Activated CD8-positive, alpha-beta T cell treated with anti-CD3 and anti-CD28 coated beads, Interleukin-2, amount 10 ng/mL, durations not matched to agents 7 days and 5 days (primary cell): Measurements from ENCODE around the gene EFNA2. TPM values are rescaled to one million over a fixed set of nuclear protein-coding genes. Genes with fewer than 3 reads are reported as not detected.
"Not testable (repeated sequence)": the region's sequence is repeated elsewhere in the genome, so short reads cannot be mapped to it uniquely, and the experiment has no call there.

Source experiments
- ATAC-seq: fragments of 150-1000 bp; cut with Tn5 transposase; one replicate; pipeline ENCODE4 v1.10.0; 2021; ENCODE audit warnings: moderate library complexity
- CTCF ChIA-PET: fragments of 350-600 bp; sonication (Branson Sonifier 250); formaldehyde crosslinking; loops from one replicate; lab custom pipeline; 2021; ENCODE audit warnings: antibody characterized with exemption; lab: Charles Lee
- POLR2A ChIA-PET: fragments of 350-600 bp; sonication (Branson Sonifier 250); formaldehyde crosslinking; loops from one replicate; lab custom pipeline; 2021; ENCODE audit warnings: antibody characterized with exemption; lab: Charles Lee
- DNase-seq: peaks from one replicate; pipeline ENCODE4 v3.0.0-alpha.2; 2020
- H3K27ac Mint-ChIP-seq: one replicate; pipeline ENCODE4 v1.8.0; 2021; ENCODE audit warnings: mild to moderate bottlenecking, mixed read lengths
- H3K27me3 Mint-ChIP-seq: one replicate; pipeline ENCODE4 v1.8.0; 2021; ENCODE audit warnings: low read depth, mixed read lengths
- H3K36me3 Mint-ChIP-seq: one replicate; pipeline ENCODE4 v1.8.0; 2021; ENCODE audit warnings: low read depth, mixed read lengths
- H3K4me1 Mint-ChIP-seq: one replicate; pipeline ENCODE4 v1.8.0; 2021; ENCODE audit warnings: low read depth, mixed read lengths
- H3K4me3 Mint-ChIP-seq: one replicate; pipeline ENCODE4 v1.8.0; 2021; ENCODE audit warnings: mild to moderate bottlenecking, mixed read lengths
- H3K9me3 Mint-ChIP-seq: one replicate; pipeline ENCODE4 v1.8.0; 2022; ENCODE audit warnings: mixed read lengths; ENCODE audit not compliant: insufficient read depth
- total RNA-seq, 2 experiments: library from RNA; stranded (reverse); gene quantifications; one replicate each; pipeline ENCODE4 v1.2.3, GENCODE V29; 2021

EFNA2 gene
- total RNA-seq, 2 experiments from 2014 or later, result not detected

DNA sequence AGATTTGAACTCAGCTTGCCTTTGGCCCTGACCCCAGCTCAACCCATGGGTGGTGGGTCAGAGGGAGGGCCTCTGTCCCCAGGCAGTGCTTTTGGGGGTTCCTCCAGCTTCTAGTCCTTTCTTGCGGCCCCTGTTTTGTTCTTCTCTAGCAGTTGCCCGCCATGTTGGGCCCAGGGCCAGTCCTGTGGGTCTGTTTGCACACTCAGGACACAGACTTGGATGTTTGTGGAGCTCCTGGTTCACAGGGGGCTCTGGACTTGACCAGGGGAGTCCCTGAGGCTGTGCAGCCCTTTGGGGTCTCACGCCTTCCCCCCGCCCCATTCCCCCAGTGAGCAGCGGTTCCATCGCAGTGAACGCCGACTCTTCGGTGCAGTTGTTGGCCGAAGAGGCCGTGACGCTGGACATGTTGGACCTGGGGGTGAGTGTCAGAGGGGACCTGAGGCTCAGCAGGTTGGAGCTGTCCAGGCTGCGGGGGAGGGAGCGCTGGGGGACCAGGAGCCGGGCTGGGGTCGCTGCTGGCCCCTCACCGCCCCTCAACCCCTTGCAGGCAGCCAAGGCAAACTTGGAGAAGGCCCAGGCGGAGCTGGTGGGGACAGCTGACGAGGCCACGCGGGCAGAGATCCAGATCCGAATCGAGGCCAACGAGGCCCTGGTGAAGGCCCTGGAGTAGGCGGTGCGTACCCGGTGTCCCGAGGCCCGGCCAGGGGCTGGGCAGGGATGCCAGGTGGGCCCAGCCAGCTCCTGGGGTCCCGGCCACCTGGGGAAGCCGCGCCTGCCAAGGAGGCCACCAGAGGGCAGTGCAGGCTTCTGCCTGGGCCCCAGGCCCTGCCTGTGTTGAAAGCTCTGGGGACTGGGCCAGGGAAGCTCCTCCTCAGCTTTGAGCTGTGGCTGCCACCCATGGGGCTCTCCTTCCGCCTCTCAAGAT, 41.6 kb upstream of the EFNA2 start:
- Mint-ChIP-seq H3K27me3 (peaks cover 3% of the 10 kb centered on the region), H3K27ac (peak overlapping the region; percentile 91), H3K9me3 (no peaks in the 10 kb centered on the region), H3K36me3 (peaks cover 2% of the 10 kb centered on the region), H3K4me3 (peak overlapping the region; percentile 88), H3K4me1 (peaks cover 32% of the 10 kb centered on the region)
- ChIA-PET CTCF (interaction anchor here (0.5 to 8.2 kb wide), 37 partner anchors 11 to 380 kb away, joined by 3 to 606 read pairs (median 5); partner anchors contain the start of genes ARHGAP45, CIRBP, CNN2 and FAM174C), POLR2A (interaction anchor here (0.9 to 7.7 kb wide), 7 partner anchors 9 to 31 kb away, joined by 4 to 218 read pairs (median 7); partner anchors contain the start of genes CIRBP and FAM174C)
- DNase-seq (peak; percentile 90), ATAC-seq (peak; percentile 43)

- peaks cover 5% of the 10 kb centered on the region for H3K36me3 Mint-ChIP-seq
- peak overlapping the region; percentile 65 for H3K4me3 Mint-ChIP-seq
- peak overlapping the region; percentile 91 for H3K27ac Mint-ChIP-seq
- DNase-seq (no peak), ATAC-seq (no peak)
- peaks cover 32% of the 10 kb centered on the region for H3K4me1 Mint-ChIP-seq
- ChIA-PET POLR2A (interaction anchor here (1.1 to 7.7 kb wide), 6 partner anchors 8 to 30 kb away, joined by 4 to 218 read pairs (median 8); partner anchors contain the start of genes CIRBP and FAM174C), CTCF (interaction anchor here (0.5 to 8.2 kb wide), 36 partner anchors 10 to 381 kb away, joined by 3 to 606 read pairs (median 5); partner anchors contain the start of genes ARHGAP45, CIRBP, CNN2 and FAM174C)
- no peaks in the 10 kb centered on the region for H3K9me3 Mint-ChIP-seq
- no peaks in the 10 kb centered on the region for H3K27me3 Mint-ChIP-seq
These were observed 40.8 kb upstream of the EFNA2 start for GRCh38 chr19:1244693-1245451.

GRCh38 chr19:1245494-1246264, 40.0 kb upstream of the EFNA2 start:
- no peak overlapping the region for H3K27ac Mint-ChIP-seq
- ChIA-PET POLR2A (interaction anchor here (2.2 to 7.7 kb wide), 2 partner anchors 16 to 22 kb away, joined by 7 to 218 read pairs; partner anchors contain the start of gene CIRBP), CTCF (interaction anchor here (2.9 to 8.2 kb wide), 3 partner anchors 22 to 32 kb away, joined by 34 to 606 read pairs (median 57); partner anchors contain the start of genes CIRBP and FAM174C)
- H3K36me3 Mint-ChIP-seq, result peaks cover 6% of the 10 kb centered on the region
- H3K27me3 Mint-ChIP-seq, result no peaks in the 10 kb centered on the region
- no peak for ATAC-seq
- DNase-seq, result no peak
- H3K4me1 Mint-ChIP-seq, result peaks cover 32% of the 10 kb centered on the region
- H3K4me3 Mint-ChIP-seq, result no peak overlapping the region
- H3K9me3 Mint-ChIP-seq, result no peaks in the 10 kb centered on the region

DNA sequence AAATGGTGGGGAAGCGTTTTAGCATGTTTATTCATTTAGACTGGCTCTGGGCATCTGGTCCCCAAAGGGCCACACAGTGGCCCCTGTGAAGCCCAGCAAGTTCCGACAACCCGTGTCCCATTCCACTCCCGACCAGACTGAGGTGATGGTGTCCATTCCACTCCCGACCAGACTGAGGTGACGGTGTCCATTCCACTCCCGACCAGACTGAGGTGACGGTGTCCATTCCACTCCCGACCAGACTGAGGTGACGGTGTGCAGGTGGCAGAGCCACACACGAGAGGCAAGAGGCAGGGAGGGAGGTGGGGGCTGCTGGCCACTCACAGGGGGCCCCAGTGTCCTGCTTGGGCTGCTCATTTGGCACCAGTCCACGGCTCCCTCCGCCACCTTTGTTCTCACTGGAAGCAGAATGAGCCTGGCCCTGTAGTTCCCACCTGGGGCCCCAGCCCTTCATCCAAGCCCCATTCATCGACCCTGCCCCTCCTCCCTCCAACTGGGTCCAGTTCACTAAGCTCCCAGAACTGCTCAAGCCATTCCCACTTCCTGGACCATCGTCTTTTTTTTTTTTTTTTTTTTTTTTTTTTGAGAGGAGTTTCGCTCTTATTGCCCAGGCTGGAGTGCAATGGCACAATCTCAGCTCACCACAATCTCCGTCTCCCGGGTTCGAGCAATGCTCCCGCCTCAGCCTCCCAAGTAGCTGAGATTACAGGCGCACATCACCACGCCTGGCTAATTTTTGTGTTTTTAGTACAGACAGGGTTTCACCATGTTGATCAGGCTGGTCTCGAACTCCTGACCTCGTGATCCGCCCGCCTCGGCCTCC, 39.2 kb upstream of the EFNA2 start:
- Mint-ChIP-seq H3K4me3 (peak overlapping the region; percentile 8), H3K4me1 (peaks cover 24% of the 10 kb centered on the region)
- ChIA-PET CTCF (interaction anchor here (8.2 kb wide), 1 partner anchor 21 kb away, joined by 606 read pairs; the partner anchor contains the start of gene CIRBP), POLR2A (interaction anchor here (7.7 kb wide), 1 partner anchor 21 kb away, joined by 218 read pairs; the partner anchor contains the start of gene CIRBP)
- ATAC-seq, DNase-seq, H3K9me3 Mint-ChIP-seq, H3K27me3 Mint-ChIP-seq, H3K27ac Mint-ChIP-seq, H3K36me3 Mint-ChIP-seq: not testable (repeated sequence)

DNA sequence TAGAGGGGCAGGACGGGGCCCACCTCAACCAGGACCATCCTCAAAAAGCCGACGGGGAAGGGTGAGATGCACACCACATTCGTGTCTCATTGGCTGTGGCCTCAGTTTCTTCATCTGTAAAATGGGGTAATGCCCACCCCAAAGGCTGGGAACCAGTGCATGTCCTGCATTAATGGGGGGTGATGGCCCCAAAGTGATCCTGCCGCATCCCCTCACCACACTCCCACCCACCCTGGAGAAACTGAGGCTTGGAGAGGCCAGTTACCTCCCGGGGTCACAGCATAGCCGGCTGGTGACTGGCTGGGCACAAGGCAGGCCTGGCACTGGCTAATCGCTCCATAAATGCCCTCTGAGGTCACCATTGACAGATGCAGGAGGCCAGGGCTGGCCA, 37.9 kb upstream of the EFNA2 start:
- ChIA-PET POLR2A (interaction anchor here (7.7 kb wide), 1 partner anchor 20 kb away, joined by 218 read pairs; the partner anchor contains the start of gene CIRBP), CTCF (interaction anchor here (8.2 kb wide), 1 partner anchor 20 kb away, joined by 606 read pairs; the partner anchor contains the start of gene CIRBP)

DNA sequence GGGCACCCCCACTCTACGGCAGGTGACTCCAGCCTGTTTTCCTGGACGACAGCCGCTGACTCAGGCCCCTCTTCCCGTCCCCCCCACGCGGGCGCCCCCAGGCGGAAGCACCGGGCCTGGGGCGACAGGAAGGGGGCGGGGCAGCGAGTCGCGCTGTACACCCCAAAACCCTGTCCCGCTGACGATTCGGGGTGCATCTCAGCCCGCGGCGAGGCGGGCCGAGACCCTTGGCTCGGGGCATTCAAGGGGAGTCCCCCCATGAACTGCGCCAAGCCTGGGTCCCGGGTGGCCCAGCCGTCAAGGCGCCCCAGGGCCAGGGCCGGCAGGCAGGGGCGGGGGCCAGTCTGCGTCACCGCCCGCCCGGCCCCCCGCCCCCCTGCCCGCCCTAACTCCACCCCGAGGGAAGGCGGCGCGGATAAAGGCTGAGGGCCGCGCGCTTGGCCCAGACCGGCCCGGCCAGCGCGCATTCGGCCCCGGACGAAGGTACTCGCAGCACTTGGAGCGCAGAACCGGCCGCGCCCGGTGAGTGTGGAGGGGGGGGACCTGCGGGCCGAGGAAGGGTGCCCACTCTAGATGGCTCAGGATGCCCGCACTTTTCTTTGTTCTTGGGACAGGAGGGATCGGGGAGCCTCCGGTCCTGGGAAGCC, 37.4 kb upstream of the EFNA2 start, which contains the start of gene MIDN:
Gene MIDN (plus strand): TSS at position 445 of the 647 bp plus-strand sequence. CDS start 1,714 bp downstream, outside the sequence.
- DNase-seq, result peak; percentile 78
- POLR2A ChIA-PET, result interaction anchor here (0.6 to 1.0 kb wide), 3 partner anchors 14 to 21 kb away, joined by 3 to 8 read pairs (median 5); partner anchors contain the start of gene CIRBP
- H3K36me3 Mint-ChIP-seq, result peaks cover 20% of the 10 kb centered on the region
- H3K27me3 Mint-ChIP-seq, result no peaks in the 10 kb centered on the region
- no peaks in the 10 kb centered on the region for H3K9me3 Mint-ChIP-seq
- H3K4me3 Mint-ChIP-seq, result peak within 1 kb of the TSS; percentile 78
- H3K27ac Mint-ChIP-seq, result peak within 1 kb of the TSS; percentile 90
- CTCF ChIA-PET, result interaction anchor here (1.0 to 8.2 kb wide), 2 partner anchors 18 to 19 kb away, joined by 6 to 606 read pairs; partner anchors contain the start of gene CIRBP
- H3K4me1 Mint-ChIP-seq, result peaks cover 17% of the 10 kb centered on the region
- peak; percentile 8 for ATAC-seq

More for the DNA sequence above, 37.9 kb upstream of the EFNA2 start:
- Mint-ChIP-seq H3K9me3 (no peaks in the 10 kb centered on the region), H3K36me3 (peaks cover 19% of the 10 kb centered on the region), H3K27ac (peak overlapping the region; percentile 69), H3K4me3 (peak overlapping the region; percentile 62), H3K27me3 (no peaks in the 10 kb centered on the region), H3K4me1 (peaks cover 21% of the 10 kb centered on the region)
- DNase-seq (no peak), ATAC-seq (no peak)

GRCh38 chr19:1248786-1249297, 36.8 kb upstream of the EFNA2 start:
- peak overlapping the region; percentile 90 for H3K27ac Mint-ChIP-seq
- ATAC-seq, result peak; percentile 14
- peak overlapping the region; percentile 78 for H3K4me3 Mint-ChIP-seq
- DNase-seq, result peak; percentile 82
- POLR2A ChIA-PET, result interaction anchor here (0.6 to 1.0 kb wide), 3 partner anchors 13 to 20 kb away, joined by 3 to 8 read pairs (median 5); partner anchors contain the start of gene CIRBP
- peaks cover 15% of the 10 kb centered on the region for H3K4me1 Mint-ChIP-seq
- H3K27me3 Mint-ChIP-seq, result no peaks in the 10 kb centered on the region
- CTCF ChIA-PET, result interaction anchor here (0.6 to 1.0 kb wide), 2 partner anchors 15 to 18 kb away, joined by 3 to 6 read pairs; no protein-coding TSS in a partner anchor
- no peaks in the 10 kb centered on the region for H3K9me3 Mint-ChIP-seq
- peaks cover 24% of the 10 kb centered on the region for H3K36me3 Mint-ChIP-seq

GRCh38 chr19:1249298-1249989, 36.2 kb upstream of the EFNA2 start:
- POLR2A ChIA-PET, result interaction anchor here (0.5 to 1.0 kb wide), 4 partner anchors 10 to 20 kb away, joined by 3 to 8 read pairs (median 3); partner anchors contain the start of gene CIRBP
- peaks cover 13% of the 10 kb centered on the region for H3K4me1 Mint-ChIP-seq
- no peaks in the 10 kb centered on the region for H3K27me3 Mint-ChIP-seq
- DNase-seq, result peak; percentile 95
- H3K36me3 Mint-ChIP-seq, result peaks cover 26% of the 10 kb centered on the region
- H3K4me3 Mint-ChIP-seq, result peak overlapping the region; percentile 79
- peak overlapping the region; percentile 83 for H3K27ac Mint-ChIP-seq
- peak; percentile 54 for ATAC-seq
- H3K9me3 Mint-ChIP-seq, result no peaks in the 10 kb centered on the region
- CTCF ChIA-PET, result interaction anchor here (0.6 to 1.0 kb wide), 2 partner anchors 15 to 17 kb away, joined by 3 to 6 read pairs; no protein-coding TSS in a partner anchor
